Left kidney (tissue), 2 donors: ENCODE results near the gene MLST8. TPM values are rescaled to one million over a fixed set of nuclear protein-coding genes. Genes with fewer than 3 reads are reported as not detected.

Experiments
- DNase-seq: peaks from one replicate; pipeline ENCODE4 v3.0.0-alpha.2; 2013
- polyA plus RNA-seq: library from polyadenylated mRNA; unstranded; fragments of 120-200 nt; gene quantifications from one replicate; pipeline ENCODE4 v1.2.1, GENCODE V29; 2013; ENCODE audit not compliant: insufficient read length

MLST8 gene
- polyA plus RNA-seq, 1 donor = 39.7 TPM

GRCh38 chr16:2171601-2172178 is 33.6 kb upstream of the MLST8 start:
- DNase-seq = no peak

GRCh38 chr16:2172688-2173335 is 32.4 kb upstream of the MLST8 start:
- DNase-seq = no peak

GRCh38 chr16:2173366-2173765 is 31.9 kb upstream of the MLST8 start:
- DNase-seq = no peak

- DNase-seq = no peak
These were observed 31.3 kb upstream of the MLST8 start for GRCh38 chr16:2173916-2174315.

GRCh38 chr16:2174396-2175131 is 30.7 kb upstream of the MLST8 start:
- DNase-seq = no peak

GRCh38 chr16:2175454-2175853 is 29.8 kb upstream of the MLST8 start:
- DNase-seq = no peak

- no peak for DNase-seq
These were observed 29.2 kb upstream of the MLST8 start for GRCh38 chr16:2176047-2176446.

GRCh38 chr16:2177101-2177500 is 28.2 kb upstream of the MLST8 start:
- no peak for DNase-seq

- no peak for DNase-seq
These were observed 27.7 kb upstream of the MLST8 start for GRCh38 chr16:2177561-2177960.

GRCh38 chr16:2178321-2179106 is 26.7 kb upstream of the MLST8 start:
- DNase-seq = no peak

- DNase-seq = no peak
These were observed 26.1 kb upstream of the MLST8 start for GRCh38 chr16:2179107-2179501.

GRCh38 chr16:2179576-2179975 is 25.7 kb upstream of the MLST8 start:
- DNase-seq = no peak

- no peak for DNase-seq
These were observed 24.8 kb upstream of the MLST8 start for GRCh38 chr16:2180461-2180860.

- DNase-seq = no peak
These were observed 24.0 kb upstream of the MLST8 start for GRCh38 chr16:2180962-2181923.

- DNase-seq = no peak
These were observed 23.3 kb upstream of the MLST8 start for GRCh38 chr16:2181952-2182351.

GRCh38 chr16:2183671-2184070 is 21.6 kb upstream of the MLST8 start:
- no peak for DNase-seq

- no peak for DNase-seq
These were observed 20.9 kb upstream of the MLST8 start for GRCh38 chr16:2184346-2184745.

- DNase-seq = no peak
These were observed 20.3 kb upstream of the MLST8 start for GRCh38 chr16:2184962-2185361.

GRCh38 chr16:2186064-2186463 is 19.2 kb upstream of the MLST8 start:
- no peak for DNase-seq

- no peak for DNase-seq
These were observed 18.7 kb upstream of the MLST8 start for GRCh38 chr16:2186505-2186904.

GRCh38 chr16:2187212-2187611 is 18.0 kb upstream of the MLST8 start:
- no peak for DNase-seq

GRCh38 chr16:2188395-2188794 is 16.9 kb upstream of the MLST8 start:
- no peak for DNase-seq
